GM12891 (cell line): ENCODE results near the gene F11R.
"Not testable (repeated sequence)": the region's sequence is repeated elsewhere in the genome, so short reads cannot be mapped to it uniquely, and the experiment has no call there.

ENCODE experiments used
- DNase-seq: peaks from one replicate; pipeline ENCODE4 v3.0.0; 2011; ENCODE audit warnings: low spot score; ENCODE audit not compliant: insufficient read length
- FAIRE-seq: peaks from 2 replicates; lab custom pipeline; 2011; peaks lifted over from hg19 to GRCh38; lab: Jason Lieb, UNC
- PAX5 ChIP-seq: IDR thresholded peaks from 2 replicates; pipeline ENCODE4 v1.6.1; 2011; ENCODE audit warnings: low read length, moderate library complexity, mild to moderate bottlenecking; ENCODE audit not compliant: insufficient read depth, severe bottlenecking
- POLR2A ChIP-seq: IDR thresholded peaks from 2 replicates; pipeline ENCODE4 v1.6.1; 2011; ENCODE audit warnings: low read depth, low read length, control low read depth
- POLR2AphosphoS5 ChIP-seq: IDR thresholded peaks from 2 replicates; pipeline ENCODE4 v1.6.1; 2011; ENCODE audit warnings: low read depth, low read length, control low read depth
- POU2F2 ChIP-seq: IDR thresholded peaks from 2 replicates; pipeline ENCODE4 v1.6.1; 2011; ENCODE audit warnings: low read depth, mild to moderate bottlenecking, control low read depth, low read length, moderate library complexity
- SPI1 ChIP-seq: IDR thresholded peaks from 2 replicates; pipeline ENCODE4 v1.6.1; 2011; ENCODE audit warnings: low read depth, low read length, control low read depth
- TAF1 ChIP-seq: IDR thresholded peaks from 2 replicates; pipeline ENCODE4 v1.6.1; 2011; ENCODE audit warnings: low read depth, low read length, control low read depth

F11R gene

DNA sequence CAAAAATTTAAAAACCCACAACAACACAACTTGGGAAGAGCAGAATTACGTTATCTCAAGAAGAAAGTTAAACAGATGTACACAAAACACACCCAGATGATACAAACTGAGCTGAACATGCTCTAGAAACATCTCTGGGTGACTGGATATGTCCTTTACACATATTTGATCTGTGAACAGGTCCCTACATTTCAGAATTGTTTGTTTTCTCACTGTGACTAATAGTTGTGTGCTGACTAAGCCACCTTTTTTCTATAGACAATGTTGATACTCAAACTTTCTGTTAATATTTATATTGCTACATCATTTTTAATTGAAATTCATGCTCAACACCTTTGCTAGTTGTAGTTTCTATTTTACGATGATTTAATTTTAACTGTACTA lies 1.0 kb upstream of the F11R start:
- FAIRE-seq (no peak), DNase-seq (no peak)
- no peak for TF ChIP-seq POLR2AphosphoS5
- TF ChIP-seq POLR2A = no peak
- no peak for TF ChIP-seq TAF1
- TF ChIP-seq SPI1 = no peak
- no peak for TF ChIP-seq PAX5
- no peak for TF ChIP-seq POU2F2

GRCh38 chr1:161021165-161021969 lies 415 bp upstream of the F11R start:
- TF ChIP-seq POLR2A (no peak; the same call in 1 of the 2 replicates), TAF1 (no peak; the same call in 1 of the 2 replicates), SPI1 (peak; percentile 62), PAX5 (no peak), POU2F2 (no peak), POLR2AphosphoS5 (0 out of 2 replicates have a peak, but pooled peaks have one; percentile 49)
- FAIRE-seq (peak; percentile 81), DNase-seq (peak; percentile 95)

GRCh38 chr1:161019751-161020495 lies 1.0 kb downstream of the F11R start:
- no peak for DNase-seq
- peak; percentile 40; the same call in 1 of the 2 replicates for TF ChIP-seq SPI1
- TF ChIP-seq PAX5 = no peak
- peak; percentile 63 for FAIRE-seq

- FAIRE-seq, DNase-seq: not testable (repeated sequence)
Observed at GRCh38 chr1:161019111-161019660, 1.8 kb downstream of the F11R start.

DNA sequence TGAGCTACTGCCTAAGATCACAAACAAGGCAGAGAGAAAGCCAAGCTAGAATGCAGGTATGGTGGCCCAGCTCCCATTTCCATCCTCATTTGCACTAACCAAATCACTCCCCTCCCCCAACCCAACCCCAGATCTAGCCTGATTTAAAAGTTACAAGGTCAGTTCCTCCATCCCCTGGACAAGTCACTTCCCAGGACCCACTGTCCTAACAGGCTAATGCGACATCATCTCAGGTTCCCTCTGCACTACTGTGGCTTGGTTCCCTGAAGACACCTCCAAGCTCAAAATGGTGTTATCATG lies 2.4 kb downstream of the F11R start:
- DNase-seq = no peak
- no peak for TF ChIP-seq POLR2AphosphoS5
- TF ChIP-seq PAX5 = no peak
- TF ChIP-seq POU2F2 = no peak
- TF ChIP-seq TAF1 = no peak
- no peak for TF ChIP-seq SPI1
- no peak for TF ChIP-seq POLR2A

DNA sequence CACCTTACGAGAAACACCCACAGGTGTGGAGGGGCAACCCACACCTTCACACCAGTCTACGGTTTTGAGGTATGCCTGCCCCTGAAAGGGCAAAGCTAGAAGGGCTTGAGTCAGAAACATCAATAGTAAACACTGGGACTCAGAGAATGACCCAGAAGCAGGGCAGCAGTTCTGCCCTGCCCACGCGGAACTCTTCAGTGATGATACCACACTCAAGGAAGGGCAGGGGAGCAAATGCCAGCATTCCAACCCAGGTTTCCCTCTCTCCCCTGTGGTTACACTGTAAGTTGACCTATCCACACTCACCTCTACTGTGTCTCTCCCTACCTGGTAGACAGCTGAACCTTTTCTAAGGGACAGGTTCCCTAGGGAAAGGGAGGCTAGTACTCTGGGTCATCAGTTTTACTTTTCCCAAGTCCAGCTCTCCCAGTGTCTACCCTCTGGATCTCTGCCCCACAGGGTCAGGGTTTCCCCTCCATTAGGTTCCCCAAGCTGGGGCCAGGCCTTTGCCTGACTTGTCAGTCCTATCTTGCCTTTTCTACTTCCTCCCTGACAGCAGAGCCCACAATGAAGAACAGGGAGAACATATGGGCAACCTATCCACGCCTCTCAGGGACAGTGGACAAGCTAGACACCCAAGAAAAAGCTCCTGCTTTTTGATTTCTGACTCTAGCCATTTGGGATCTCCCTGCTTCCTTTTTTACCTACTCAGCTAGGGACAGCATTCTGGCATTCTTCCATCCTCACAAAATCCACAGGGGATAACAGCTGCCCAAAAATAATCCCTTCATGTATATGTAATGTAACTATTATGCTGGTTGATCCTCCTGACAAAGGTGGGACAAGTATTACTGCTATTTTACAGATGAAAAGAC lies 3.0 kb downstream of the F11R start:
- FAIRE-seq (no peak), DNase-seq (no peak)
- no peak for TF ChIP-seq POLR2AphosphoS5
- TF ChIP-seq SPI1 = peak; percentile 12; the same call in 1 of the 2 replicates

More for the DNA sequence above, 2.4 kb downstream of the F11R start:
- FAIRE-seq = no peak

DNA sequence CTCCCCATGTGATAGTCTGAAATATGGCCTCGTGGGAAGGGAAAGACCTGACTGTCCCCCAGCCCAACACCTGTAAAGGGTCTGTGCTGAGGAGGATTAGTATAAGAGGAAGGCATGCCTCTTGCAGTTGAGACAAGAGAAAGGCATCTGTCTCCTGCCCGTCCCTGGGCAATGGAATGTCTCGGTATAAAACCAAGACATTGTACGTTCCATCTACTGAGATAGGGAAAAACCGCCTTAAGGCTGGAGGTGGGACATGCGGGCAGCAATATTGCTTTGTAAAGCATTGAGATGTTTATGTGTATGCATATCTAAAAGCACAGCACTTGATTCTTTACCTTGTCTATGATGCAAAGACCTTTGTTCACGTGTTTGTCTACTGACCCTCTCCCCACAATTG lies 3.8 kb downstream of the F11R start:
- FAIRE-seq, DNase-seq: not testable (repeated sequence)

DNA sequence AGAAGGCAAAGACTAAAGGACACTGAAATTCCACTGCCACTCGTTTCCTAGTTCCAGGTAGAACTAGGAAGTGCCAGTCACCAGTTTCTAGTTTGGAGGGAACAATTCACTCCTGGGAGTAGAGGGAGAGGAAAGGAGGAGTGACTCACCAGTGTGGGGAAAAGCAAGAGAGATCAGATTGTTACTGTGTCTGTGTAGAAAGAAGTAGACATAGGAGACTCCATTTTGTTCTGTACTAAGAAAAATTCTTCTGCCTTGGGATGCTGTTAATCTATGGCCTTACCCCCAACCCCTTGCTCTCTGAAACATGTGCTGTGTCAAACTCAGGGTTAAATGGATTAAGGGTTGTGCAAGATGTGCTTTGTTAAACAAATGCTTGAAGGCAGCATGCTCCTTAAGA lies 4.3 kb downstream of the F11R start:
- FAIRE-seq, DNase-seq: not testable (repeated sequence)

- DNase-seq = peak; percentile 66
- FAIRE-seq = peak; percentile 86
- peak; percentile 79 for TF ChIP-seq POU2F2
- peak; percentile 78 for TF ChIP-seq POLR2AphosphoS5
- peak; percentile 73 for TF ChIP-seq POLR2A
- peak; percentile 72 for TF ChIP-seq SPI1
- TF ChIP-seq PAX5 = no peak
- TF ChIP-seq TAF1 = 0 out of 2 replicates have a peak, but pooled peaks have one; percentile 16
Observed at GRCh38 chr1:161013488-161014230, 7.3 kb downstream of the F11R start.

DNA sequence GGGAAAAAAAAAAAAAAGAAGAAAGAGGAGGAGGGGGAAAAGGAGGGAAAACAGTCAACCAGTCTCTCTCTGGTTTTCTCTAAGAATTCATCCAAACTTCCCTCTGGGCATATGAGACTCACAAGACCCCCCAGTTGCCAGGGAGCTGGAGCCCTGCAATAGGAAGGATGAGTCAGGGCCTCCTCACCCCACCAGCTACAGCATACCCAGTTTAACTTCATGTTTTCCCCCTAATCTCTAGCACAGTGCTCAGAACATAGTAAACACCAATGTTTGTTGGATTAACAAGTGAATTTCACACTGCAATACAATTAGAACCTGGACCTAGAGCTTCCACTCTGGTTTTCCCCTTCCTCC lies 7.8 kb downstream of the F11R start:
- DNase-seq = no peak
- FAIRE-seq = no peak
- TF ChIP-seq POLR2A (no peak), POU2F2 (no peak), PAX5 (no peak), TAF1 (no peak), POLR2AphosphoS5 (no peak), SPI1 (no peak)
